Activated naive CD4-positive, alpha-beta T cell (primary cell): ENCODE measurements around the gene LIMCH1.

Experiments
- DNase-seq, 4 experiments: peaks; one replicate each; lab custom pipeline; 2025; lab: John Stamatoyannopoulos, UW

Gene LIMCH1

DNA sequence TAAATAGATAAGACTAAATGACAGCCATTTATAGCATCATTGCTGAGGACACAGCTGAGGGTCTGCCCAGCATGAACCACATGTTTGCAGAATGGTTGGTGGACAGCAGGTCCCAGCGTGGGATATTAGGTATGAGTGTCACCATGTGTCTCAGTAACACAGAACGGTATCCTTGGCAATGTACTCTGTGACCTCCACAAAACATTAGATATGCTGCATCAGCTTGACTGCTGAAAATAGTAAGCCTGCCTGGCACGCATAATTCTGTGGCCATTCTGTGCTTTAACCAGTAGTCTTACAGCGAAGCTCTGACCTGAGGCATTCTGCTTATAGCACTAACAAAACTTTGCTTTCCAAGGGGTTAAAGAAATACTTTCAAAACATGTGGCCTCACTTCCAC lies 32.0 kb downstream of the LIMCH1 start:
- no peak for DNase-seq

DNA sequence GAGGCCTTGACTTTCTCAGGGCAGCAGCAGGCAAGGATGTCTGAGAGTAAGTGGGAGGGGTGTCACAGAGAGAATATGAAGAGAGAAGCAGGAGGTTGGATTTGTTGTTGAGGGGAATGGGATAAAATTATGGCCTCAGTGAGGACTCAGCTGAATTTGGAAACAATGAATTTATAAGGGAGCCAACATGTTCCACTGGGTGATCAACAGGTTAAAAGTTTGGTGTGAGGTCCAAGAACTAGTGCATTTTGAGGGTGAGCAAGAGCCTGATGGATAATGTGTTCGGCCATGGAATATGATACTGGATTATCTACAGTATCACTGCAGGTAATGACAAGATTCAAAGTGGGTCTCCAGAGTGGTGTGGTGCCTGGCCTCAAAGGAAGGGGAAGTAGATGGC lies 33.5 kb downstream of the LIMCH1 start:
- no peak for DNase-seq

- DNase-seq = no peak
Observed at GRCh38 chr4:41572516-41572915, 34.6 kb downstream of the LIMCH1 start.

GRCh38 chr4:41572956-41573355 lies 35.0 kb downstream of the LIMCH1 start:
- DNase-seq = no peak

DNA sequence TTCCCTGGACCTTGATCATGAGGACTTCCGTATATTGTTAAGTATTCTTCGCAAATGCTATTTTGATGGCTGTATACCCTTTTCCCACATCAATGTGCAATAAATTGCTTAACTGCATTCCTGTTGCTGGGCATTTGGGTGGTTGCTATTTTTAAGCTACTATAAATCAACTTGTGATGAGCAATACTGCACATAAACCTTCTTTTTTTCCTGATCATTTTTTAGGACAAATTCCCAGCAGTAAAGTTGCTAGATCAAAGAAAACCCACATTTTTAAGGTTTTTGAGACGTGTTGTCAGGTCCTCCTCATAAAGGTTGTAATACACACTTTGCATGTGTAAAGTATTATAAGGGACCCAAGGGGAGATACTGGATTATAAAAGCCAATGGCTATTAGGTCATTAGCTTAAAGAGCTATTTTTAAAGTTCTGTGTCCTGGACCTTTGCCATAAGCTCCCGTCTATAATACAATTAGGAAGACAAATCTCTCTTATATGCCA lies 35.6 kb downstream of the LIMCH1 start:
- DNase-seq = no peak

DNA sequence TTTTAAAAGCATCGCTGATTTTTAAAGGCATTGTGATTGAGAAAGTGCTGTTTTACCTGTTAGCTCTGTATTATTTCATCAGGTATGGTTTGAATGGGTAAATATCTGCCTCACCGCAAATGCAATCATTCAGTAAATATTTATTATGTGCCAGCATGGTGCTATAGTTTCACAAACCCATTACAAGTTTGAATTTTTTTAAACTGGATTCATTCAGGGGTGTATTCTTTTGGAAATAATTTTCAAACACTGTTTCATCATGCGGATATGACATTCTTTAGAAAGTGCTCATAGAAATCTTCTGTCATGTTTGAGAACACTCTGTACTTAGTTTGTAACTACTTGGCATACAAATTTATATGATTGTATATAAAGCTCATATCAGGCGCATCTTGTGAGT lies 37.2 kb downstream of the LIMCH1 start:
- no peak for DNase-seq

DNA sequence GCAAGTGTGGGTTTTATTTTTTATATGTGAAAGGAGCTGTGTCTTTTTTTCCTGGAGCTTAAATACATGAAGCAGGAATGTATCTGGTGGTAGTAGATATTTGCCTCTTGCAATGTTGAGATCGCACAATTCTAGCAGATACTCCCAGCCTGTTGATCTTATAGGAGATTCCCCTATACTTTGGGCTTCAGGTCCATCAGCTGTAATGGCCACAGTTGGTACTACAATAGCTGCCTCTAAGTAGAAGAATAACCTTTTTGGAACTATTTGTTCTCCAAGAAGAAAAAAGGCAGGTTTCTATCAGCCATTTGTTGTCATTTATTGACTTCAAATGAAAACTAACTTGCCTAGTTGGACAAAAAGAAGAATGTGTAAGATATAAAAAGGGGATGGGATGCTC lies 37.7 kb downstream of the LIMCH1 start:
- no peak for DNase-seq

- DNase-seq = no peak
Observed at GRCh38 chr4:41579043-41579442, 41.1 kb downstream of the LIMCH1 start.

GRCh38 chr4:41579526-41579925 lies 41.6 kb downstream of the LIMCH1 start:
- no peak for DNase-seq

DNA sequence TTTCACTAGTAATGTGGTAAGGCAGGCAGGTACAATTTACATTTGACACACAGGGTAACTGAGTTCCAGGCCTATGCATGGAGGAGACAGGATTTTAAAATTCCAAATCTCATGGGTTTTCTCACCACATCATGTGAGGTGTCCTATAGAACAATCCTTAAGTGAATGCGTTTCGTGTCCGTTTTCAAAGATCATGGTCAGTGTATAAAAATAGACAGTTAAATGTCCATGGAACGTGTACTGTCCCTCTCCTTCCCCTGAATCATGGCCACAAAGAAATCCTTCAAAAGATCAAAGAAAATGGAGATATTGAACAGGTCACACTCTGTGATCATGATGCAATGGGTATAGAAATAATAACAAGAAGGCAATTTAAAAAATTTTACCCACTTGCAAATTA lies 42.0 kb downstream of the LIMCH1 start:
- no peak for DNase-seq

DNA sequence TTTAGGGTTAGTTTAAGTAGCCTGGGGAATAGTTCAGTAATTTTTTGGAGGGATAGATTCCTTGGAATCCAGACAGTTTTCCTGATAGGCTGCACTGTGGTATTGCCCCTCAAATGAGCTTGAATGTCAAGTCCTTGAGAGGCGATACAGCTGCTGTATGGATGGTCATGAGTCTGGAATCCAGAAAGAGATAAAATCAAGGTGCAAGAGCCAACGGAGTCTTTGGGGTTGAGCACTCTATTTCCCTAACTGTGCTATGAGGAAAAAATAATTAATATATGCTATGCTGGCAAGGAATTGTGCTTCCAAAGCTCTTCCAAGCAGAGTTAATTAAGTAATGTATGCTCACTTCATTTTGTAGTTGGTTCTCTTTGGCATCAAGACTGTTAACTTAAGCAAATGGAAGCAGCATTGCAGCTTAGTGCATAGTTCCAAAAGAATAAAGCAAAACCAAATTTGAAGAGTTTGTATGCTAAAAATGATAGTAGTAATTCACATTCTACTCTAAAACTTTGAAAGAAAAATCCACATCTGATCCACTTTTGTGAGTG lies 48.8 kb downstream of the LIMCH1 start:
- no peak for DNase-seq

- DNase-seq = no peak
Observed at GRCh38 chr4:41587286-41587685, 49.3 kb downstream of the LIMCH1 start.

GRCh38 chr4:41590591-41590990 lies 52.6 kb downstream of the LIMCH1 start:
- no peak for DNase-seq

DNA sequence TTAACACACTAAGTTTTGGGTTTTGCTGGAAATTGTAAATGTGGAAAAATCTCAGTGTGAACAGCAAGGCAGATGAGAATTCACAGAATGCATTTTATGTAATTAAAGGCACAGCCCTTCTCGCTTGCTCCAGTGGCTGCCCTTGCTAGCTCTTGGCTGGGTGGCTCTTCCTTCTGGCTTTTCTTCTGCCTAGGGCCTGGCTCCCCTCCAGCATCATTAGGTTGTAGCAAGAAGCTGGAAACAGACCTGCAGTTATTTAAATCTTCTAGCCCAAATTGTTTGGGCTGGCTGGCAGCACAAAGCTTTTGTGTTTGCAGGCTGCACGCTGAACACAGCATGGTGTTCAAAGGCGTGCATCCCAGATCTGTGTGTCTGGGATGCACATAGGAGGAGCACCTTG lies 56.5 kb downstream of the LIMCH1 start:
- DNase-seq = no peak

GRCh38 chr4:41597494-41597893 lies 59.5 kb downstream of the LIMCH1 start:
- no peak for DNase-seq

- no peak for DNase-seq
Observed at GRCh38 chr4:41598580-41598979, 60.6 kb downstream of the LIMCH1 start.

- no peak for DNase-seq
Observed at GRCh38 chr4:41599192-41599786, 61.3 kb downstream of the LIMCH1 start.

DNA sequence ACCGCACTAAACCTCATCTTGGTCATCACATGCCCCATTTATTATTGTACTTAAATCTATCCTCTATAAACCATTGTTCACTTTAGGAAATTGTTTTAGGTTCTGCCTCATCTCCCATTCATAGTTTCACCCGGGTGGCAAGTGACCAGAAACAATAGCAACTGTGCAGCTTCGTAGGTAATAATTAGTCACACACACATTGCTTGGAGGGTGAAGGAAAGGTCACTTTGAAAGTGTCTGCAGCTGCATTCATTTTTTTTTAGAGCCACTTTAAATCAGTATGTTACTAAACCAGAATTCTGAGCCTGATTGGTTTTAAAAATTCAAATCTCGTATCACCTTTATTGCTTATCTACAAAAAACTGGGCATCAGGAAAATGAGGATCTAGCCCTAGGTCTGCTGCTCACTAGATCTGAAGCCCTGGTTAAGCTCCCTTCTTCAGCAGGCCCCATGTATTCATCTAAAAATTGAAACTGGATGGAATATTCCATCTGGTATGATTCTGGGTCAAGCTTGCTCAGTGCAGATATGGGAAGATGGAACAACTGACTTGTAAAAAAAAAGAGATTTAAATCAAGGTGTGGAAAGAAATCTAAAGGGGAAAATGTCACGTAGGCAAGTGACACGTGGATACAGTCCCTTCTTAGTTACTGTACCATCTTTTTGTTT lies 62.4 kb downstream of the LIMCH1 start:
- no peak for DNase-seq

DNA sequence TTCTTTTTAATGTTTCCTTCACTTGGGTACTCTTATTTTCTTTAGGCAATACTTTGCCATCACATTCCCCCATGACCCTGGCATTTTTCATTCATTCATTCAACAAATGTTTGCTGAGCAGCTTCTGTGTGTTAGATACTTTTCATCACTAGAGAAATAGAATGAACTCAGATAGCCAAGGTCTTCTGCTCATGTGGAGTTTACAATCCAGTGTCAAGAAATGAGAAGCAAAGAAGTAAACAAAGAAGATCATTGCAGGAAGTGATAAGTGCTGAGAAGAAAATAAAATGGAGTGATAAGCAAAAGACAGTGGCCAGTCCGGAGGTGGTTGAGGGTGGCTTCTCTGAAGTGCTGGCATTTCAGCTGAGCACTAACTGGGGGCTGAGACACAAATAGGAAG lies 63.1 kb downstream of the LIMCH1 start:
- no peak for DNase-seq

GRCh38 chr4:41602113-41602512 lies 64.2 kb downstream of the LIMCH1 start:
- DNase-seq = no peak

DNA sequence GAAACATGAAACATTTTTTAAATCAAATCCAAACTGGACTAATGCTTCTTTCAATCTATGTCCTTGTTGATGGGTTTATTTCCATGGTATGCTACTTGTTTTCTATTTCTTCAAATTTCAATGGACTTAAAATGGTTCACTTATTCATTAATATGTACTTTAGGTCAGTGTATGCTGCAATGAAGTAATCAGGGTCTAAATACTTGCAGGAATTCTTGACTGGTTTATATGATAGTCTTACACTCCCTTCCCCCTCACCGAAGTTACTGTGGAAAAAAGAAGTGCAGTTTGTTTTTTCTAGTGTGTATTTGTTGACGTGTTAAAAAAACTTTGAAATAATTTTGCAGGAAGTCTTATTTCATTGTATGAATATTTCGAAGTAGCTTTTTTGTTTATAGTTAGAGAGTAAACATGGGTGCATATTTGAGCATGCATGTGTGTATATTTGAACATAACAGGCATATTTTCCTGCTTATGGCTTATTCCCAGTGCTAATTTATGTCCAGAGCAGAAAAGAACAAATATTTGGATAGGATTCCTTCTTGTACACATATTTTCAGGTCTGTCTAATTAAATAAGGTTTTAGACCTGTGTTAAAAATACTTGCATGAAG lies 65.0 kb downstream of the LIMCH1 start:
- no peak for DNase-seq

DNA sequence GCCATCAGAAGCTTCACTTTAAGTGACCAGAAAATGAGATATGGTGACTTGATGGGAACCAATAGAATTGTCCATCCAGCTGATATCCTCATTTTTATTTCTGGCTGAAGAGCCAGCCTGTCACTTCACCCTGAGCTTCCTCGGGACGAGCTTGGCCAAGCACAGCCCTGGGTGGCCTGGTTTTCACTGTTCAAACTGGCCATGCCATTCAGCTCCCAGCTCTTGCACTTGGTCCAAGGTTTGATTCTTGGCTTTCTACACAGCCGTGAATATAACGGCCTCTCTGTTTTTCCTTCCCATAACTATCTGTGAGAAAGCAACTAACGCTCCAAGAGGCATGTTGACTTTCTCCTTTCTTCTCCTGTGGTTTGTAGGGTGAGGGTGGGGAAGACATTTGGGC lies 71.9 kb downstream of the LIMCH1 start:
- no peak for DNase-seq

GRCh38 chr4:41610474-41610873 lies 72.5 kb downstream of the LIMCH1 start:
- DNase-seq = no peak
